Body of pancreas (tissue), 4 donors: ENCODE data around the gene CCDC80.

Source experiments
- POLR2A ChIP-seq, 3 donors: fragments of 450-650 bp; IDR thresholded peaks; one replicate each; pipeline ENCODE4 v1.6.1; 2016; ENCODE audit warnings: antibody characterized with exemption in 3 of 3, mild to moderate bottlenecking in 2 of 3
- TF ChIP-seq, protein P1 (sequence below), 7 experiments: fragments of 450-650 bp in 4 of 7; fragments of 200-600 bp in 3 of 7; sonication (generic) in 3 of 7; IDR thresholded peaks; one replicate each; pipeline ENCODE4 v1.5.1; 2016 to 2019; ENCODE audit warnings: antibody characterized with exemption in 7 of 7

DNA sequence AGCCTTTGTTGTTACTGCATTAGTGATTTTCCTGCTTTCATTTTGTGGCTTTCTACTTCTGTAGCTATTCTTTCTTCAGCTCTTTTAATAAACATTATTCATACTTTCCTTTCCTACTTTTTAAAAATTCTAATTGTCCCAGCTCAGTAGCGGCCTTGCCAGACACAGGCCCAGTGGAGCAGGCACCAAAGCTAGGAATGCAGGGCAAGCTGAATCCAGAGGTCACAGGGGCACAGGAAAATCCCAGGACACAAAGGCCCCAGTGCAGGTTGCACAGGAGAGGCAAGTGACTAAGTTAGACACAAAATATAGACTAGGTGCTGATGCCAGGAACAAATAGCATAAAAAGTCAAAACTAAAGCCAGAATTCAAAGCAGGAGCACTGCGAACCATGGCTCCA is 49.0 kb upstream of the CCDC80 start:
- TF ChIP-seq, protein P1, sequence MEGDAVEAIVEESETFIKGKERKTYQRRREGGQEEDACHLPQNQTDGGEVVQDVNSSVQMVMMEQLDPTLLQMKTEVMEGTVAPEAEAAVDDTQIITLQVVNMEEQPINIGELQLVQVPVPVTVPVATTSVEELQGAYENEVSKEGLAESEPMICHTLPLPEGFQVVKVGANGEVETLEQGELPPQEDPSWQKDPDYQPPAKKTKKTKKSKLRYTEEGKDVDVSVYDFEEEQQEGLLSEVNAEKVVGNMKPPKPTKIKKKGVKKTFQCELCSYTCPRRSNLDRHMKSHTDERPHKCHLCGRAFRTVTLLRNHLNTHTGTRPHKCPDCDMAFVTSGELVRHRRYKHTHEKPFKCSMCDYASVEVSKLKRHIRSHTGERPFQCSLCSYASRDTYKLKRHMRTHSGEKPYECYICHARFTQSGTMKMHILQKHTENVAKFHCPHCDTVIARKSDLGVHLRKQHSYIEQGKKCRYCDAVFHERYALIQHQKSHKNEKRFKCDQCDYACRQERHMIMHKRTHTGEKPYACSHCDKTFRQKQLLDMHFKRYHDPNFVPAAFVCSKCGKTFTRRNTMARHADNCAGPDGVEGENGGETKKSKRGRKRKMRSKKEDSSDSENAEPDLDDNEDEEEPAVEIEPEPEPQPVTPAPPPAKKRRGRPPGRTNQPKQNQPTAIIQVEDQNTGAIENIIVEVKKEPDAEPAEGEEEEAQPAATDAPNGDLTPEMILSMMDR (IDR thresholded peaks at IDR 0.05): no peak
- TF ChIP-seq POLR2A (IDR thresholded peaks at IDR 0.05): no peak
